ENCODE measurements around the gene NRF1.
"Not testable (repeated sequence)": the region's sequence is repeated elsewhere in the genome, so short reads cannot be mapped to it uniquely, and the experiment has no call there.

Gene NRF1

DNA sequence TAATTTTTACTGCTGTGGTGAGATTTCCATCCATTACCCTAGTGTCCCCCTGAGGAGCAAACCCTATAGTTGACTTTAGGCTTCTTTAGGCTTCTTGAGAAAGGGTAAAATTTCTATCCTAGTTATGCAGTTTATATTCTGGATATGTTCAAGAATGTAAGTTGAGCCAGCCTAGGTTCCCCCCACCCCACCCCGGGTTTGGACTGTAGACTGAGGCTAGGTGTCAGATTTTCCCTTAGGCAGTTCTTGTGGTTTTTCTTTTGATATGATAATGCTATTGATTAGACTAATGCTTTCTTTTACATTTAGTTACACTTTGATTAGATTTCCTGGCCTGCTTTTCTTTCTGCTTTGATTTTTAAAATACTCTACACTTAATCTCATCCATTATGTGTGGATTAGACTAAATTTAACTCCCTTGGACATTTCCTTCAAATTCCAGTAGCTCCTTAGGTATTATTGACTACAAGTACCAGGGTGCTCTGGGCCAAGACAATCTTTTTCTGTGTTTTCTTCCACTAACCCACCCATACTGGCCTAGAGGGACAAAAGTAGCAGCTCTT is 37.7 kb downstream of the NRF1 start:
- peak overlapping the region; percentile 12 for H3K4me3 Mint-ChIP-seq
- peaks cover 40% of the 10 kb centered on the region for H3K4me1 Mint-ChIP-seq
- H3K27ac Mint-ChIP-seq, result peak overlapping the region; percentile 64
- ATAC-seq (peak; percentile 30), DNase-seq (no peak)
- peaks cover 8% of the 10 kb centered on the region for H3K36me3 Mint-ChIP-seq (ENCODE audit: low read depth)
- no peaks in the 10 kb centered on the region for H3K27me3 Mint-ChIP-seq
- no peaks in the 10 kb centered on the region for H3K9me3 Mint-ChIP-seq

DNA sequence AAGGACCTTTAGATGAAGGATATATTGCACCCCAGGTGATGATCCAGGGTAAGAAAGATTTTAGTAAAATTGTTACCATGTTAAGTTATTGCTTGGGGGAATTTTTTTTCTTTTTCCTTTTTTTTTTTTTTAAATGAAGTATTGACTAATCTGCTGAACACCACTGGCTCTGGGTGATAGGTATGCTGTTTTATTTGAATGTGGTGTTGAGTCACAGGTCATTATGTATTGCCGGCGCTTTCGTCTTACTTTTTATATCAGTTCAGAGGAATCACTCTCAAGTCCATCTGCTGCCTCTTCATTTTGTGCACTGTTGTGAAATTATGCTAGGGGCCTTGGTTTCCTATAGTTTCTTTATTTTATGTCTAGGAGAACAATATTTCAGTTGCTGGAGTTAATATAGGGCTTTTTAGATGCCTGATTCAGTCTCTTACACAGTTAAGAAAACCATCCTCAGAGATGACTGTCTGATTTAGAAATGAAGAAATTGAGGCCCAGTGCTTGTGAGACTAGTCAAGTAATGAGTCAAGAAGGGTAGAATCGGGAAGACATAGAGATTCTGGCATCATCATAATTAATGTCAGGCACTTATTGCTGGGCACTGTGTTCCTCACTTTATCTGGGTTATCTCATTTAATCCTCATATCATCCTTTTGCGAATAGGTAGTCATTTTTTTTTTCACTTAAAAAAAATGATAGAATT is 38.7 kb downstream of the NRF1 start:
- Mint-ChIP-seq H3K27ac (peak overlapping the region; percentile 73), H3K9me3 (no peaks in the 10 kb centered on the region), H3K36me3 (ENCODE audit: low read depth) (peaks cover 8% of the 10 kb centered on the region), H3K27me3 (no peaks in the 10 kb centered on the region), H3K4me3 (peak overlapping the region; percentile 2), H3K4me1 (peaks cover 48% of the 10 kb centered on the region)
- DNase-seq, result no peak
- ATAC-seq, result peak; percentile 59

DNA sequence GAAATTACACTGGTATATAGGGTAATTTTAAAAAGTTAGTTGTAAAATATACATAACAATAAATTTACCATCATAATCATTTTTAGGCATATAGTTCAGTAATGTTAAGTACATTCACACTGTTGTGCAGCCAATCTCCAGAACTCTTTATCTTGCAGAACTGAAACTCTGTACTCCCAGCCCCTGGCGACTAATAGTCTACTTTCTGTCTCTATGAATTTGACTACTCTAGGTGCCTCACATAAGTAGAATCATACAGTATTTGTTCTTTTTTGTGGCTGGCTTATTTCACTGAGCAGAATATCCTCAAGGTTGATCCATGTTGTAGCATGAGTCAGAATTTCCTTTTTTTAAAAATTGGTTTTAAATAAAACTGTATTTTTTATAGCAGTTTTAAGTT is 41.4 kb downstream of the NRF1 start:
- ATAC-seq, result peak; percentile 69

DNA sequence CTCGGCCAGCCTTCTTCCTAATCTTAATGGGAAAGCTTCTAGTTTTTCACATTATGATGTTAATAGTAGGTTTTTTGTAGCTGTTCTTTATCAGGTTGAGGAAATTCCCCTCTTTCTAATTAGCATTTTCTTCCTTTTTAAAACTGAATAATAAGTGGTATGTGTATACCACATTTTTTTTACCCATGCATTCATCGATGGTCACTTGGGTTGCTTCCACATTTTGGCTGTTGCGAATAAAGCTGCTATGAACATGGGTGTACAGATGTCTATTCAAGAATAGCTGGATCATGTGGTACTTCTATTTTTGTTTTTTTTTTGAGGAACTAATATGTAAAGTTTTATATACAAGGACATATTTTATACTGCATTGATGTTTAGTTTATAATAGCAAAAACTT is 44.3 kb downstream of the NRF1 start:
- H3K4me3 Mint-ChIP-seq, result no peak overlapping the region

More for the DNA sequence above, 41.4 kb downstream of the NRF1 start:
- peaks cover 7% of the 10 kb centered on the region for H3K36me3 Mint-ChIP-seq (ENCODE audit: low read depth)
- no peak overlapping the region for H3K4me3 Mint-ChIP-seq
- no peaks in the 10 kb centered on the region for H3K9me3 Mint-ChIP-seq
- peaks cover 61% of the 10 kb centered on the region for H3K4me1 Mint-ChIP-seq
- H3K27ac Mint-ChIP-seq, result no peak overlapping the region
- H3K27me3 Mint-ChIP-seq, result no peaks in the 10 kb centered on the region
- DNase-seq, result no peak

DNA sequence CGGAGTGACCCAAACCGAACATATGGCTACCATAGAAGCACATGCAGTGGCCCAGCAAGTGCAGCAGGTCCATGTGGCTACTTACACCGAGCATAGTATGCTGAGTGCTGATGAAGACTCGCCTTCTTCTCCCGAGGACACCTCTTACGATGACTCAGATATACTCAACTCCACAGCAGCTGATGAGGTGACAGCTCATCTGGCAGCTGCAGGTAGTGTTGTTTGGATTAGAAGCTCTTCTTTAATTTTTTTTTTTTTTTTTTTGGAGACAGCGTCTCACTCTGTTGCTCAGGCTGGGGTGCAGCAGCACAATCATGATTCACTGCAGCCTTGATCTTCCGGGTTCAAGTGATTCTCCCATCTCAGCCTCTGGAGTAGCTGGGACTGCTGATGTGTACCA is 45.8 kb downstream of the NRF1 start:
- H3K4me3 Mint-ChIP-seq, result no peak overlapping the region
- peaks cover 43% of the 10 kb centered on the region for H3K36me3 Mint-ChIP-seq (ENCODE audit: low read depth)
- no peak overlapping the region for H3K27ac Mint-ChIP-seq
- DNase-seq, result no peak
- peaks cover 37% of the 10 kb centered on the region for H3K4me1 Mint-ChIP-seq
- no peak for ATAC-seq
- H3K27me3 Mint-ChIP-seq, result no peaks in the 10 kb centered on the region
- H3K9me3 Mint-ChIP-seq, result peaks cover 15% of the 10 kb centered on the region

More for the DNA sequence above, 44.3 kb downstream of the NRF1 start:
- Mint-ChIP-seq H3K9me3 (peaks cover 7% of the 10 kb centered on the region), H3K27me3 (no peaks in the 10 kb centered on the region), H3K4me1 (peaks cover 37% of the 10 kb centered on the region), H3K36me3 (ENCODE audit: low read depth) (peaks cover 29% of the 10 kb centered on the region), H3K27ac (no peak overlapping the region)
- DNase-seq (no peak), ATAC-seq (no peak)

DNA sequence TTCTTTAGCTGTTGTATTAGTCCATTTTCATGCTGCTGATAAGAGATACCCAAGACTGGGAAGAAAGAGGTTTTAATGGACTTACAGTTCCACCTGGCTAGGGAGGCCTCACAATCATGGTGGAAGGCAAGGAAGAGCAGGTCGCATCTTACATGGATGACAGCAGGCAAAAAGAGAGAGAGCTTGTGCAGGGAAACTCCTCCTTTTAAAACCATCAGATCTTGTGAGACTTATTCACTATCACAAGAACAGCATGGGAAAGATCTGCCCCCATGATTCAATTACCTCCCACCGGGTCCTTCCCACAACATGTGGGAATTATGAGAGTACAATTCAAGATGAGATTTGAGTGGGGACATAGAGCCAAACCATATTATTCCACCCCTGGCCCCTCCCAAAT is 48.4 kb downstream of the NRF1 start:
- peaks cover 15% of the 10 kb centered on the region for H3K9me3 Mint-ChIP-seq
- H3K36me3 Mint-ChIP-seq (ENCODE audit: low read depth), result peaks cover 50% of the 10 kb centered on the region
- H3K4me3 Mint-ChIP-seq, H3K27me3 Mint-ChIP-seq, DNase-seq, H3K27ac Mint-ChIP-seq, ATAC-seq: not testable (repeated sequence)
- H3K4me1 Mint-ChIP-seq, result peaks cover 25% of the 10 kb centered on the region

DNA sequence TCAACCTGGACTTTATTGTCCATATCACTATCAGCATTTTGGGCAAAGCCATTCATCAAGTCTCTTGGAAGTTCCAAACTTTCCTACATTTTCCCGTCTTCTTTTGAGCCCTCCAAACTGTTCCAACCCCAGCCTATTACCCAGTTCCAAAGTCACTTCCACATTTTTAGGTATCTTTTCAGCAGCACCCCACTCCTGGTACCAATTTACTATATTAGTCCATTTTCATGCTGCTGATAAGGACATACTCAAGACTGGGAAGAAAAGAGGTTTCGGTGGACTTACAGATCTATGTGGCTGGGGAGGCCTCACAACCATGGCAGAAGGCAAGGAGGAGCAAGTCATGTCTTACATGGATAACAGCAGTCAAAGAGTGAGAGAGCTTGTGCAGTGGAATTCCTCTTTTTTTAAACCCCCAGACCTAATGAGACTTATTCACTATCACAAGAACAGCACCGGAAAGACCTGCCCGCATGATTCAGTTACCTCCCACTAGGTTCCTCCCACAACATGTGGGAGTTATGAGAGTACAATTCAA is 50.2 kb downstream of the NRF1 start:
- H3K27ac Mint-ChIP-seq, result peak overlapping the region; percentile 33
- ATAC-seq, result no peak

DNA sequence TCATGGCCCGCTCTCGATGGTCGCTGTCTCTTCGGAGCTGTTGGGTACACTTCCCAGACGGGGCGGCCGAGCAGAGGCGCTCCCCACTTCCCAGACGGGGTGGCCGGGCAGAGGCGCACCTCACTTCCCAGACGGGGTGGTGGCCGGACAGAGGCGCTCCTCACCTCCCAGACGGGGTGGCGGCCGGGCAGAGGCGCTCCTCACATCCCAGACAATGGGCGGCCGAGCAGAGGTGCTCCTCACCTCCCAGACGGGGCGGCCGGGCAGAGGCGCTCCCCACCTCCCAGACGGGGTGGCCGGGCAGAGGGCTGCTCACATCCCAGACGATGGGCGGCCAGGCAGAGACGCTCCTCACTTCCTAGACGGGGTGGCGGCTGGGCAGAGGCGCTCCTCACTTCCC is 51.7 kb downstream of the NRF1 start:
- H3K36me3 Mint-ChIP-seq (ENCODE audit: low read depth), result peaks cover 45% of the 10 kb centered on the region
- not testable (repeated sequence) for H3K27me3 Mint-ChIP-seq, DNase-seq, H3K27ac Mint-ChIP-seq, ATAC-seq, H3K4me3 Mint-ChIP-seq
- peaks cover 11% of the 10 kb centered on the region for H3K4me1 Mint-ChIP-seq
- H3K9me3 Mint-ChIP-seq, result peaks cover 15% of the 10 kb centered on the region

More for the DNA sequence above, 50.2 kb downstream of the NRF1 start:
- Mint-ChIP-seq H3K9me3 (peaks cover 15% of the 10 kb centered on the region), H3K4me1 (peaks cover 17% of the 10 kb centered on the region), H3K27me3 (no peaks in the 10 kb centered on the region), H3K36me3 (ENCODE audit: low read depth) (peaks cover 52% of the 10 kb centered on the region), H3K4me3 (no peak overlapping the region)
- no peak for DNase-seq

DNA sequence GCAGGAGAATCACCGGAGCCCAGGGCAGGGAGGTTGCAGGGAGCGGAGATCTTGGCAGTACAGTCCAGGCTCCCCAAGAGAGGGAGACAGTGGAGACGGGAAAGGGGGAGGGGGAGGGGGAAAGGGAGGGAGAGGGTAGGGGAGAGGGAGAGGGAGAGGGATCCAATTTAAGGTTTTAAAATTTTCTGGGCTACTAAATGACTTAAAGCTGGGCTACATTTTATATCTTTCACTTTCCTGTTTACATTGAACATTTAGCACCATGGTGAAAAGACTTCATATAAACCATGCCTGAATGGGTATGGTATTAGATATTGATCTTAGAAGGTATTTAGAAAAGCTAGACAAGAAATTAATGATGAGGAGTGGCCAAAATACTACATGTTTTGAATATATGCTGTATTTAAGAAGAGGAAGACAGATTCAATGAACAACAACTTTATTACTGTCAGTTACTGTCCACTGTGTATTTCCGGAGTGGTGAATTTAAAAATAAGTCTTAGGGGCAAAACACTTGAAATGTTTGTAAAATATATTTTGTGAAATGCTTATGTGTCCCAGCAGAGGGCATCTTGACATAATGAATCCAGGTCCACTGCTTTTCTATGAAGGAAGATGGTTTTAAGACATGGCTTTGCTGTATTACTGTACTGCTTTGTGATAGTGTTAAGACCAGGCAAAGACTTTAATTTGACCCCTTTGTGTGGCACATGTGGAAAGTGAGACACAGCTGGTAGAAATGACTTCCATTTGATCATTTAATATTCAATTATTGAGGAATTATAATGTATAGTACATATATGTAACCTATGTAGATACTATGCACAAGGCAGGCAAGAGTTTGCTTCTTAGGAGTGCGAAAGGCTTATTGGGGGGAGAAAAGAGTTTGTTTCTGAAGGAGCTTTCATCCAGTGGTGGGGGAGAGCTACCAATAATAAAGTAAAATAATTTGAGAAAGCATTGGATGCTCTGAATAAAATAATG is 52.8 kb downstream of the NRF1 start:
- ATAC-seq, result no peak
- peaks cover 11% of the 10 kb centered on the region for H3K4me1 Mint-ChIP-seq
- peaks cover 39% of the 10 kb centered on the region for H3K36me3 Mint-ChIP-seq (ENCODE audit: low read depth)
- DNase-seq, result no peak
- H3K27me3 Mint-ChIP-seq, result no peaks in the 10 kb centered on the region
- H3K27ac Mint-ChIP-seq, result no peak overlapping the region
- H3K9me3 Mint-ChIP-seq, result peaks cover 15% of the 10 kb centered on the region
- H3K4me3 Mint-ChIP-seq, result no peak overlapping the region

DNA sequence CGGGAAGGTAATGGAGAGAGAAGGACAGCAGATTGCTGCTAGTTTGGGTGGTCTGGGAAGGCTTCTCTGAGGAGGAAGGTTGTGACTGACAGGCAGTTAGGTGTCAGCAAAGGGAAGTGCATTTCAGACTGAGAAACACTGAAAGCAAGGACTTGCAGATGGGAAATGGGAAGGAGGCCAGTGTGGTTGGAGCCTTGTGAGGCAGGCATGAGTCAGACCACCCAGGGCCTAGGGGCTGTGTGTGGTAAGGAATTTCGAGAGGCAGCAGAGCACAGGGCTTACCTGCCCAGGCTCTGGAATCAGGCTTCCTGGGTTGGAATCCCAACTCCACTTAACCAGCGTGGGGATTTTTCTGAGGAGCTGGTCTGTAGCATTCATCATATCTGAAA is 53.5 kb downstream of the NRF1 start:
- no peak for ATAC-seq
- DNase-seq, result no peak
- Mint-ChIP-seq H3K36me3 (ENCODE audit: low read depth) (peaks cover 32% of the 10 kb centered on the region), H3K27me3 (no peaks in the 10 kb centered on the region), H3K9me3 (peaks cover 11% of the 10 kb centered on the region), H3K4me1 (peaks cover 11% of the 10 kb centered on the region), H3K27ac (no peak overlapping the region), H3K4me3 (no peak overlapping the region)

DNA sequence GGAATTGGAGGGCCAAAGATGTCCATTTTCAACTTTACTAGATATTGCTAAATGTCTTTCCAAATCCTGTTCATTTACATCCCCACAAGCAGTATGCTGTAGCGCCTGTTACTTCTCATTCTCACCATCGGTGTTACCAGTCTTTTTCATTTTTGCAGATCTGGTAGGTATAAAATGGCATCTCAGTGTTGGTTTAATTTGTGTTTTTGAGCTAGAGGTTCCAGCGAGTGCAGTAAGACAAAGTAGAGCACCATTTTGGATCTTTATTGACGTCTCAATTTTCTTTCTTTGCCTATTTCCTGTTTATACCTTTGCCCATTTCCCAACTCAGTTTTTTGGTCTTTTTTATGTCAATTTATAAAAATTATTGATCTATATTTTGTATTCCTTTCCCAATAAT is 55.6 kb downstream of the NRF1 start:
- no peak for DNase-seq
- ATAC-seq, result no peak
- no peak overlapping the region for H3K4me3 Mint-ChIP-seq
- no peak overlapping the region for H3K27ac Mint-ChIP-seq
- peaks cover 12% of the 10 kb centered on the region for H3K36me3 Mint-ChIP-seq (ENCODE audit: low read depth)
- H3K27me3 Mint-ChIP-seq, result no peaks in the 10 kb centered on the region
- H3K4me1 Mint-ChIP-seq, result peaks cover 7% of the 10 kb centered on the region
- H3K9me3 Mint-ChIP-seq, result no peaks in the 10 kb centered on the region

DNA sequence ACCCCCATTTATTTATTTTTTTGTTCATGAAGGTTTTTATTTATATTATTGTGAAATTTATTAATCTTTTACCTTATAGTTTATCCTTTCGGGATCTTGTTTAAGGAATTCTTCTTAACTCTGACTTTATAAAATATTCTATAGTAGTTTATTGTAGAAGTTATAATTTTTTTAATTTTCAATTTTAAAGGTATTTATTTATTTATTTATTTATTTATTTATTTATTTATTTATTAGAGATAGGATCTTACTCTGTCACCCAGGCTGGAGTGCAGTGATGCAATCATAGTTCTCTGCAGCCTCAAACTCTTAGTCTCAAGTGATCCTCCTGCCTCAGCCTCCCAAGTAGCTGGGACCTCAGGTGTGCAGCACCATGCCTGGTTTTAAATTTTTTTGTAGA is 56.0 kb downstream of the NRF1 start:
- no peaks in the 10 kb centered on the region for H3K27me3 Mint-ChIP-seq
- no peaks in the 10 kb centered on the region for H3K9me3 Mint-ChIP-seq
- no peak overlapping the region for H3K4me3 Mint-ChIP-seq
- peaks cover 7% of the 10 kb centered on the region for H3K4me1 Mint-ChIP-seq
- DNase-seq (no peak), ATAC-seq (no peak)
- no peak overlapping the region for H3K27ac Mint-ChIP-seq
- peaks cover 8% of the 10 kb centered on the region for H3K36me3 Mint-ChIP-seq (ENCODE audit: low read depth)

DNA sequence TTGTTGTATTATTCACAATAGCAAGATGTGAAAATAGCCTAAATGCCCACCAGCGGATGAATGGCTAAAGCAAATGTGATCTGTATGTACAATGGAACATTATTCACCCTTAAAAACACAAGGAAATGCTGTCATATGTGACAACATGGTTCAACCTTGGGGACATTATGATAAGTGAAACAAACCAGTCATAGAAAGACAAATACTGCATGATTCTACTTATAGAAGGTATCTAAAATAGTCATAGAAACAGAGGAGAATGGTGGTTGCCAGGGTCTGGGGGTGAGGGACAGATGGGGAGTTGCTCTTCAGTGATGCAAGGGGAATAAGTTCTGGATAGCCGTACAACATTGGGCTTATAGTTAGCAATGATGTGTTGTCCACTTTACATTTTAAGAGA is 58.4 kb downstream of the NRF1 start:
- H3K4me3 Mint-ChIP-seq, result no peak overlapping the region
- H3K27me3 Mint-ChIP-seq, result no peaks in the 10 kb centered on the region
- no peak for ATAC-seq
- H3K27ac Mint-ChIP-seq, result no peak overlapping the region
- no peak for DNase-seq
- H3K4me1 Mint-ChIP-seq, result peaks cover 3% of the 10 kb centered on the region
- H3K36me3 Mint-ChIP-seq (ENCODE audit: low read depth), result peaks cover 9% of the 10 kb centered on the region
- no peaks in the 10 kb centered on the region for H3K9me3 Mint-ChIP-seq

DNA sequence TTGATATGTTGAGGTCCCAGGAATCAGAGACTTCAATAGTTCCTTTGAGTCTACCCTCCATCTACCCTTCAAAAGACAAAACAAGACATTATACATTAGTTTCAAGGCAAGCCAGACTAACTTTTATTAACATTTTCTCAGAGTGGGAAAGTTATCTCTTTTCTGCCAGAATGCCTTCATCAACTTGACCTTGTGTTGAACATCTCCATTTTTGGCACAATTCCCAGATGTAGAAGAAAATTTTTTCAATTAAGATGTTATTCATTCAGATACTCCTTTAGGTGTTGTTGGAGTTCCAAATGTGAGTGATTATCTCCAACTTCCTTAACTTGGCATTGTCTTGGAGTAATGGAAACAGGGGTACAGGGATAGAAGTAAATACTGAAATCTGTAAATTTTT is 59.1 kb downstream of the NRF1 start:
- H3K9me3 Mint-ChIP-seq, result no peaks in the 10 kb centered on the region
- H3K4me1 Mint-ChIP-seq, result no peaks in the 10 kb centered on the region
- DNase-seq, result no peak
- no peaks in the 10 kb centered on the region for H3K27me3 Mint-ChIP-seq
- no peak overlapping the region for H3K27ac Mint-ChIP-seq
- ATAC-seq, result no peak
- no peak overlapping the region for H3K4me3 Mint-ChIP-seq
- H3K36me3 Mint-ChIP-seq (ENCODE audit: low read depth), result peaks cover 14% of the 10 kb centered on the region
